Karpas-422 (cell line): ENCODE data around the gene PRPH. TPM values are rescaled to one million over a fixed set of nuclear protein-coding genes. Genes with fewer than 3 reads are reported as not detected.

Source experiments
- DNase-seq: peaks from one replicate; pipeline ENCODE4 v3.0.0-alpha.2; 2015
- H2AFZ ChIP-seq: fragments of 200-600 bp; sonication (generic); 2 replicates; pipeline ENCODE4 v1.6.1; 2014; ENCODE audit warnings: antibody characterized with exemption, low read length, mixed read lengths
- H3K27ac ChIP-seq: fragments of 200-600 bp; sonication (generic); 2 replicates; pipeline ENCODE4 v1.5.1; 2014; ENCODE audit warnings: mild to moderate bottlenecking, low read length, moderate library complexity
- H3K27me3 ChIP-seq: fragments of 200-600 bp; sonication (generic); 2 replicates; pipeline ENCODE4 v1.6.1; 2014; ENCODE audit warnings: low read length, mixed read lengths
- H3K36me3 ChIP-seq: fragments of 200-600 bp; sonication (generic); 2 replicates; pipeline ENCODE4 v1.6.1; 2014; ENCODE audit warnings: low read length, mixed read lengths; ENCODE audit not compliant: insufficient read depth
- H3K4me1 ChIP-seq: fragments of 200-600 bp; sonication (generic); 2 replicates; pipeline ENCODE4 v1.6.1; 2014; ENCODE audit warnings: mild to moderate bottlenecking, low read length, mixed read lengths
- H3K4me2 ChIP-seq: fragments of 200-600 bp; sonication (generic); 2 replicates; pipeline ENCODE4 v1.6.1; 2014; ENCODE audit warnings: low read length, low read depth, mild to moderate bottlenecking; ENCODE audit not compliant: poor library complexity, severe bottlenecking
- H3K4me3 ChIP-seq: fragments of 200-600 bp; sonication (generic); 2 replicates; pipeline ENCODE4 v1.5.1; 2014; ENCODE audit warnings: mild to moderate bottlenecking, antibody characterized with exemption, low read length, mixed read lengths
- H3K79me2 ChIP-seq: fragments of 200-600 bp; sonication (generic); 2 replicates; pipeline ENCODE4 v1.6.1; 2014; ENCODE audit warnings: mild to moderate bottlenecking, low read length, mixed read lengths
- H3K9ac ChIP-seq: fragments of 200-600 bp; sonication (generic); 2 replicates; pipeline ENCODE4 v1.6.0; 2014; ENCODE audit warnings: low read length
- H3K9me2 ChIP-seq: fragments of 200-600 bp; sonication (generic), shearing (Covaris generic); replicated peaks from 2 replicates; pipeline ENCODE4 v1.6.0; 2014; ENCODE audit warnings: mild to moderate bottlenecking, low read length, moderate library complexity; ENCODE audit not compliant: insufficient read depth
- H3K9me3 ChIP-seq: fragments of 300-700, 200-600 bp; sonication (generic); 2 replicates; pipeline ENCODE4 v1.6.1; 2014; ENCODE audit warnings: low read length, mixed read lengths
- H4K20me1 ChIP-seq: fragments of 200-600 bp; sonication (generic); 2 replicates; pipeline ENCODE4 v1.6.1; 2014; ENCODE audit warnings: mild to moderate bottlenecking, antibody characterized with exemption, low read length, low read depth; ENCODE audit not compliant: insufficient read depth
- total RNA-seq: library from RNA; depleted of rRNA; stranded (reverse); fragments of >200 nt; shearing (Covaris generic); gene quantifications from 2 replicates; pipeline ENCODE4 v1.2.3, GENCODE V29; 2014; ENCODE audit warnings: low replicate concordance

The PRPH gene
- total RNA-seq, 1 experiment from 2014 or later = 0.52 TPM

- Histone ChIP-seq H3K4me3 (no peak overlapping the region), H3K4me1 (peaks cover 51% of the 10 kb centered on the region)
- no peak for DNase-seq
Observed at GRCh38 chr12:49341777-49342065, 46.8 kb downstream of the PRPH start.

GRCh38 chr12:49342066-49342913, 47.3 kb downstream of the PRPH start:
- H3K27me3 ChIP-seq = no peaks in the 10 kb centered on the region
- H3K4me3 ChIP-seq = peak overlapping the region; percentile 69
- H3K27ac ChIP-seq = no peak overlapping the region
- no peaks in the 10 kb centered on the region for H3K36me3 ChIP-seq
- no peaks in the 10 kb centered on the region for H3K79me2 ChIP-seq
- peak; percentile 97 for DNase-seq
- peaks cover 55% of the 10 kb centered on the region for H3K4me1 ChIP-seq
- H3K4me2 ChIP-seq = peak overlapping the region; percentile 96
- H4K20me1 ChIP-seq = peaks cover 6% of the 10 kb centered on the region; the same call in 1 of the 2 replicates
- no peaks in the 10 kb centered on the region for H3K9me2 ChIP-seq
- H3K9me3 ChIP-seq = no peaks in the 10 kb centered on the region
- peak overlapping the region; percentile 64 for H3K9ac ChIP-seq
- H2AFZ ChIP-seq = peak overlapping the region; percentile 89

More at GRCh38 chr12:49341777-49342065, 46.8 kb downstream of the PRPH start:
- H3K36me3 ChIP-seq = no peaks in the 10 kb centered on the region
- no peak overlapping the region for H3K9ac ChIP-seq
- peak overlapping the region; percentile 96 for H3K4me2 ChIP-seq
- no peaks in the 10 kb centered on the region for H3K79me2 ChIP-seq
- H4K20me1 ChIP-seq = peaks cover under 1% of the 10 kb centered on the region; the same call in 1 of the 2 replicates
- H3K27me3 ChIP-seq = no peaks in the 10 kb centered on the region
- H3K9me2 ChIP-seq = no peaks in the 10 kb centered on the region
- H3K27ac ChIP-seq = no peak overlapping the region
- no peak overlapping the region for H2AFZ ChIP-seq
- H3K9me3 ChIP-seq = no peaks in the 10 kb centered on the region

GRCh38 chr12:49342914-49343731, 48.2 kb downstream of the PRPH start:
- H3K27ac ChIP-seq = no peak overlapping the region
- peak overlapping the region; percentile 69 for H3K4me3 ChIP-seq
- H2AFZ ChIP-seq = peak overlapping the region; percentile 89
- H3K36me3 ChIP-seq = no peaks in the 10 kb centered on the region
- peak overlapping the region; percentile 64 for H3K9ac ChIP-seq
- H3K4me2 ChIP-seq = peak overlapping the region; percentile 96
- peaks cover 59% of the 10 kb centered on the region for H3K4me1 ChIP-seq
- H3K79me2 ChIP-seq = no peaks in the 10 kb centered on the region
- H3K27me3 ChIP-seq = no peaks in the 10 kb centered on the region
- peak; percentile 67 for DNase-seq
- H4K20me1 ChIP-seq = peaks cover 7% of the 10 kb centered on the region; the same call in 1 of the 2 replicates
- no peaks in the 10 kb centered on the region for H3K9me3 ChIP-seq
- H3K9me2 ChIP-seq = no peaks in the 10 kb centered on the region

- Histone ChIP-seq H3K36me3 (no peaks in the 10 kb centered on the region), H3K4me2 (no peak overlapping the region), H3K79me2 (no peaks in the 10 kb centered on the region), H3K9me3 (no peaks in the 10 kb centered on the region), H3K27me3 (no peaks in the 10 kb centered on the region), H3K4me3 (no peak overlapping the region), H3K4me1 (peaks cover 59% of the 10 kb centered on the region), H4K20me1 (peaks cover 7% of the 10 kb centered on the region; the same call in 1 of the 2 replicates), H2AFZ (no peak overlapping the region), H3K27ac (no peak overlapping the region), H3K9ac (no peak overlapping the region), H3K9me2 (no peaks in the 10 kb centered on the region)
- no peak for DNase-seq
Observed at GRCh38 chr12:49344486-49345050, 49.6 kb downstream of the PRPH start.

GRCh38 chr12:49345051-49345824, 50.3 kb downstream of the PRPH start:
- Histone ChIP-seq H3K4me1 (peaks cover 57% of the 10 kb centered on the region), H3K4me2 (peak overlapping the region; percentile 78), H3K9me3 (no peaks in the 10 kb centered on the region), H3K9ac (peak overlapping the region; percentile 50), H4K20me1 (peaks cover 7% of the 10 kb centered on the region; the same call in 1 of the 2 replicates), H3K9me2 (no peaks in the 10 kb centered on the region), H2AFZ (no peak overlapping the region), H3K36me3 (no peaks in the 10 kb centered on the region), H3K27me3 (no peaks in the 10 kb centered on the region), H3K79me2 (no peaks in the 10 kb centered on the region), H3K4me3 (peak overlapping the region; percentile 62), H3K27ac (no peak overlapping the region)
- peak; percentile 74 for DNase-seq

- Histone ChIP-seq H2AFZ (no peak overlapping the region), H3K4me1 (peaks cover 52% of the 10 kb centered on the region)
- DNase-seq = no peak
Observed at GRCh38 chr12:49345825-49346658, 51.1 kb downstream of the PRPH start.

GRCh38 chr12:49346659-49347310, 51.8 kb downstream of the PRPH start, which contains the start of gene DNAJC22:
Gene DNAJC22, plus strand, starts transcription at chr12:49346888. Its CDS starts 1,985 bp downstream, at chr12:49348873.
- Histone ChIP-seq H3K27me3 (no peaks in the 10 kb centered on the region), H3K36me3 (no peaks in the 10 kb centered on the region), H3K27ac (no peak within 1 kb of the TSS), H4K20me1 (peaks cover 7% of the 10 kb centered on the region; the same call in 1 of the 2 replicates), H3K9me2 (no peaks in the 10 kb centered on the region), H2AFZ (no peak within 1 kb of the TSS), H3K9ac (peak within 1 kb of the TSS; percentile 50), H3K4me2 (peak within 1 kb of the TSS; percentile 78), H3K9me3 (no peaks in the 10 kb centered on the region), H3K4me3 (peak within 1 kb of the TSS; percentile 62), H3K79me2 (no peaks in the 10 kb centered on the region), H3K4me1 (peaks cover 52% of the 10 kb centered on the region)
- DNase-seq = peak; percentile 58

More at GRCh38 chr12:49345825-49346658, 51.1 kb downstream of the PRPH start:
- no peaks in the 10 kb centered on the region for H3K79me2 ChIP-seq
- H3K9me2 ChIP-seq = no peaks in the 10 kb centered on the region
- H4K20me1 ChIP-seq = peaks cover 7% of the 10 kb centered on the region; the same call in 1 of the 2 replicates
- H3K4me3 ChIP-seq = peak overlapping the region; percentile 62
- H3K9me3 ChIP-seq = no peaks in the 10 kb centered on the region
- peak overlapping the region; percentile 78 for H3K4me2 ChIP-seq
- H3K27ac ChIP-seq = no peak overlapping the region
- H3K36me3 ChIP-seq = no peaks in the 10 kb centered on the region
- peak overlapping the region; percentile 50 for H3K9ac ChIP-seq
- no peaks in the 10 kb centered on the region for H3K27me3 ChIP-seq
